GM23338 (cell line): ENCODE measurements around the gene GCFC2. TPM values are rescaled to one million over a fixed set of nuclear protein-coding genes. Genes with fewer than 3 reads are reported as not detected.

ENCODE experiments used
- ATAC-seq: fragments of 200-7000 bp; cut with Tn5 transposase; 3 replicates; pipeline ENCODE4 v1.9.1; 2020
- DNase-seq: peaks from one replicate; pipeline ENCODE4 v3.0.0-alpha.2; 2015; ENCODE audit warnings: low spot score
- H2AFZ ChIP-seq: fragments of 200-600 bp; sonication (generic); 2 replicates; pipeline ENCODE4 v1.8.0; 2016; ENCODE audit warnings: antibody characterized with exemption, mild to moderate bottlenecking, moderate library complexity
- H3F3A ChIP-seq: fragments of 200-600 bp; sonication (generic); replicated peaks from 2 replicates; pipeline ENCODE4 v1.8.0; 2017; ENCODE audit warnings: antibody characterized with exemption, mixed run types, low read depth
- H3K27ac ChIP-seq: fragments of 200-600 bp; sonication (generic); 2 replicates; pipeline ENCODE4 v1.6.1; 2016; ENCODE audit warnings: low read depth
- H3K27me3 ChIP-seq: fragments of 200-600 bp; sonication (generic); 2 replicates; pipeline ENCODE4 v1.8.0; 2016; ENCODE audit warnings: mild to moderate bottlenecking, mixed run types, moderate library complexity; ENCODE audit not compliant: insufficient read depth
- H3K36me3 ChIP-seq: fragments of 200-600 bp; sonication (generic); 2 replicates; pipeline ENCODE4 v1.8.0; 2016; ENCODE audit warnings: mild to moderate bottlenecking; ENCODE audit not compliant: insufficient read depth
- H3K4me1 ChIP-seq: fragments of 200-600 bp; sonication (generic); 2 replicates; pipeline ENCODE4 v1.8.0; 2016; ENCODE audit warnings: mild to moderate bottlenecking, moderate library complexity; ENCODE audit not compliant: insufficient read depth
- H3K4me2 ChIP-seq: fragments of 200-600 bp; sonication (generic); 2 replicates; pipeline ENCODE4 v1.7.1; 2017; ENCODE audit warnings: mixed run types
- H3K4me3 ChIP-seq: fragments of 200-600 bp; sonication (generic); 2 replicates; pipeline ENCODE4 v1.6.1; 2016; ENCODE audit warnings: mixed run types
- H3K79me2 ChIP-seq: fragments of 200-600 bp; sonication (generic); replicated peaks from 2 replicates; pipeline ENCODE4 v1.8.0; 2017; ENCODE audit warnings: mild to moderate bottlenecking; ENCODE audit not compliant: insufficient read depth
- H3K9me2 ChIP-seq: fragments of 200-600 bp; sonication (generic); 2 replicates; pipeline ENCODE4 v1.8.0; 2017; ENCODE audit not compliant: insufficient read depth
- H4K20me1 ChIP-seq: fragments of 200-600 bp; sonication (generic); replicated peaks from 2 replicates; pipeline ENCODE4 v1.8.0; 2017; ENCODE audit warnings: mild to moderate bottlenecking; ENCODE audit not compliant: insufficient read depth
- H3K27ac Mint-ChIP-seq: 2 replicates; pipeline ENCODE4 v1.8.0; 2020; ENCODE audit warnings: inconsistent platforms, mild to moderate bottlenecking, moderate library complexity, mixed read lengths
- H3K27me3 Mint-ChIP-seq: 3 replicates; pipeline ENCODE4 v1.8.0; 2022; ENCODE audit warnings: low read depth, mild to moderate bottlenecking, moderate library complexity, mixed read lengths, inconsistent platforms; ENCODE audit not compliant: insufficient read depth, poor library complexity
- H3K36me3 Mint-ChIP-seq: 3 replicates; pipeline ENCODE4 v1.8.0; 2021; ENCODE audit warnings: low read depth, mild to moderate bottlenecking, inconsistent platforms, moderate library complexity, mixed read lengths
- H3K4me1 Mint-ChIP-seq: 3 replicates; pipeline ENCODE4 v1.8.0; 2020; ENCODE audit warnings: mild to moderate bottlenecking, inconsistent platforms, mixed read lengths
- H3K4me3 Mint-ChIP-seq: 3 replicates; pipeline ENCODE4 v1.8.0; 2021; ENCODE audit warnings: moderate library complexity, mild to moderate bottlenecking, inconsistent platforms, mixed read lengths
- H3K9me3 Mint-ChIP-seq: 3 replicates; pipeline ENCODE4 v1.8.0; 2020; ENCODE audit warnings: moderate library complexity, mild to moderate bottlenecking, inconsistent platforms, mixed read lengths
- CREB1 ChIP-seq: fragments of 250-450 bp; sonication (Bioruptor Pico); IDR thresholded peaks from 2 replicates; pipeline ENCODE4 v1.5.0; 2020; ENCODE audit warnings: low read depth, mild to moderate bottlenecking, moderate library complexity
- JUNB ChIP-seq: IDR thresholded peaks from one replicate; pipeline ENCODE4 v1.6.1; 2016; ENCODE audit warnings: antibody characterized with exemption; ENCODE audit not compliant: unreplicated experiment
- POLR2AphosphoS5 ChIP-seq: IDR thresholded peaks from 2 replicates; pipeline ENCODE4 v1.6.1; 2016; ENCODE audit warnings: antibody characterized with exemption, low read depth
- REST ChIP-seq: IDR thresholded peaks from one replicate; pipeline ENCODE4 v1.6.1; 2018; ENCODE audit warnings: antibody characterized with exemption; ENCODE audit not compliant: unreplicated experiment
- ZNF114 ChIP-seq: fragments of 250-450 bp; sonication (Bioruptor Pico); IDR thresholded peaks from 2 replicates; pipeline ENCODE4 v1.5.0; 2020; ENCODE audit warnings: mild to moderate bottlenecking, moderate library complexity
- polyA plus RNA-seq: library from polyadenylated mRNA; unstranded; fragments of >200 nt; fragmentation: Nextera tagmentation; extraction: Ambion mirVana; gene quantifications from 2 replicates; pipeline ENCODE4 v1.2.1, GENCODE V29; 2016
- total RNA-seq: library from RNA; depleted of rRNA; stranded (reverse); fragments of >200 nt; shearing (Covaris generic); gene quantifications from 2 replicates; pipeline ENCODE4 v1.2.3, GENCODE V29; 2014
- TF ChIP-seq, protein P1 (sequence below), 2 experiments: fragments of 200-600 bp in 1 of 2; sonication (generic) in 1 of 2; conservative IDR thresholded peaks; 2 replicates each; pipeline versions ENCODE4 v1.5.1 to v1.6.1; 2016 to 2017; ENCODE audit warnings: antibody characterized with exemption in 2 of 2, low read depth in 2 of 2, mild to moderate bottlenecking in 2 of 2, moderate library complexity in 1 of 2

GCFC2 gene
- total and polyA plus RNA-seq, 2 experiments from 2014 or later: 23.8 to 26.2 TPM

DNA sequence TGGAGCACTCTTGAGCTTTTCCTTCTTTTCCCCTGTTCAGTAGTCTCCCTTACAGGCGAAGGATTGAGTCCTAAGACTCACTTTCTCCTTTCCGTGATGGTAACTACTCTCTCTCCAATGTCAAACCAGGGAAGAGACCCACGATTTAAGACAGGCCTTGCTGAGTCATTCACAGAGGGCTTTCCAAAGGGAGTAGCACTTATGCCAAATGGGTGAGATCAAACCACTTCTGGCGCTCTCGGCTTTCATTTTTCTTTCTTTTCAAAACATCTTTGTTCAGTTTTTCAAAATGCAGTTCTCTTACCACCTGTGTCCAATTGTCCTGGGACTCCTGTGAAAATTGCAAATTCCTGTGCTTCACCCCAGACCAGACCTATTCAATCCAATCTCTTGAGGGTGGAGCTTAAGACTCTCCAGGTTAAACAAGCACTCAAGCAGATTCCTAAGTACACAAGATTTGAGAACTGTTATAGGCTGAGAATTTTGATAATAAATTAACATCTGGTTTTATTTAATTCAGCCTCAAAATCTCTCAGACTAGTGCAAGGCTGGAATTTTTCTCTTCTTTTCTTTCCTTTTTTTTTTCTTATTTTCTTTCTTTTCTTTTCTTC, 78.5 kb downstream of the GCFC2 start:
- Histone ChIP-seq H3K27ac (no peak overlapping the region), H3K79me2 (no peaks in the 10 kb centered on the region), H3F3A (no peaks in the 10 kb centered on the region), H2AFZ (peak overlapping the region; percentile 87), H3K4me3 (no peak overlapping the region), H3K9me2 (peaks cover 11% of the 10 kb centered on the region; the same call in 1 of the 2 replicates), H3K36me3 (no peaks in the 10 kb centered on the region), H3K4me1 (peaks cover 11% of the 10 kb centered on the region; the same call in 1 of the 2 replicates), H4K20me1 (no peaks in the 10 kb centered on the region), H3K27me3 (no peaks in the 10 kb centered on the region), H3K4me2 (peak overlapping the region; percentile 4; the same call in 1 of the 2 replicates)
- Mint-ChIP-seq H3K4me1 (peaks cover 8% of the 10 kb centered on the region), H3K36me3 (no peaks in the 10 kb centered on the region), H3K27ac (peak overlapping the region; percentile 28), H3K27me3 (peaks cover 2% of the 10 kb centered on the region), H3K4me3 (no peak overlapping the region), H3K9me3 (no peaks in the 10 kb centered on the region)
- TF ChIP-seq POLR2AphosphoS5 (no peak), REST (no peak), ZNF114 (CRISPR knock-in tag) (no peak)
- TF ChIP-seq, protein P1, sequence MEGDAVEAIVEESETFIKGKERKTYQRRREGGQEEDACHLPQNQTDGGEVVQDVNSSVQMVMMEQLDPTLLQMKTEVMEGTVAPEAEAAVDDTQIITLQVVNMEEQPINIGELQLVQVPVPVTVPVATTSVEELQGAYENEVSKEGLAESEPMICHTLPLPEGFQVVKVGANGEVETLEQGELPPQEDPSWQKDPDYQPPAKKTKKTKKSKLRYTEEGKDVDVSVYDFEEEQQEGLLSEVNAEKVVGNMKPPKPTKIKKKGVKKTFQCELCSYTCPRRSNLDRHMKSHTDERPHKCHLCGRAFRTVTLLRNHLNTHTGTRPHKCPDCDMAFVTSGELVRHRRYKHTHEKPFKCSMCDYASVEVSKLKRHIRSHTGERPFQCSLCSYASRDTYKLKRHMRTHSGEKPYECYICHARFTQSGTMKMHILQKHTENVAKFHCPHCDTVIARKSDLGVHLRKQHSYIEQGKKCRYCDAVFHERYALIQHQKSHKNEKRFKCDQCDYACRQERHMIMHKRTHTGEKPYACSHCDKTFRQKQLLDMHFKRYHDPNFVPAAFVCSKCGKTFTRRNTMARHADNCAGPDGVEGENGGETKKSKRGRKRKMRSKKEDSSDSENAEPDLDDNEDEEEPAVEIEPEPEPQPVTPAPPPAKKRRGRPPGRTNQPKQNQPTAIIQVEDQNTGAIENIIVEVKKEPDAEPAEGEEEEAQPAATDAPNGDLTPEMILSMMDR (conservative IDR thresholded peaks at IDR 0.05; ENCODE audit: low read depth in 2 of 2): no peak
- ATAC-seq (no peak), DNase-seq (no peak)

DNA sequence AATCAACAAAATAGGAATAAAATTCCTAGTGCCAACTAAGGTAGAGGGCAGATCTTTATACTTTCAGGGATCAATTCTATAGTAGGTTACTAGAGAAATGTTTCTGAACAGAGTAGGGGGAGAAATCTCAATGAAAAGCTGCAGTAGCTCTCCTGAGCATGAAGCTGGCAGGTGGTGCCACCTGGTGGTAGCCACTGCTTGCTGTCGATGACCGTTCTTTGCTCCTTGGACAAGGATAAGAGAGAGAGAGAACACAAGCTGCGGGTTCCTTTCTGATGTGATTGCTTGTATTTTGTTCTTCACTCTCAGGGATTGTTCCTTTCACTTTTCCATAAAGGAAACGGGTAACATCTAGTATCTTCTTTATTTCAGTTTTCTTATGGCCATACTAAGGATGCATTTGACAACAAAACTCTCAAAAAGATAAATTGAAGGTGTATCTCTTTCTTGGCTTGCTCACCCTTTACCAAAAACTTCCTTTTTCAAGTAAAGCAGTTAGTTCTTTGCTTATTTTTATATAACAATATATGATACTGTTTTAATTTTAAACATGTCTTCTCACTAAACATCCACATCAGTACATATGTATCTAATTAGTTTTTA, 82.7 kb downstream of the GCFC2 start:
- no peak overlapping the region for H2AFZ ChIP-seq
- no peak overlapping the region for H3K27ac ChIP-seq
- DNase-seq: peak; percentile 90
- no peak overlapping the region for H3K27ac Mint-ChIP-seq
- no peaks in the 10 kb centered on the region for H3F3A ChIP-seq
- ATAC-seq: peak; percentile 97
- H3K4me3 ChIP-seq: no peak overlapping the region
- no peak overlapping the region for H3K4me2 ChIP-seq
- H3K27me3 Mint-ChIP-seq: peaks cover 2% of the 10 kb centered on the region
- peaks cover 11% of the 10 kb centered on the region; the same call in 1 of the 2 replicates for H3K9me2 ChIP-seq
- H4K20me1 ChIP-seq: no peaks in the 10 kb centered on the region
- H3K4me3 Mint-ChIP-seq: no peak overlapping the region
- H3K9me3 Mint-ChIP-seq: no peaks in the 10 kb centered on the region
- no peaks in the 10 kb centered on the region for H3K36me3 ChIP-seq
- peaks cover 8% of the 10 kb centered on the region for H3K4me1 Mint-ChIP-seq
- H3K4me1 ChIP-seq: peaks cover 11% of the 10 kb centered on the region; the same call in 1 of the 2 replicates
- TF ChIP-seq JUNB: no peak
- TF ChIP-seq, protein P1 (conservative IDR thresholded peaks at IDR 0.05; ENCODE audit: low read depth in 2 of 2): peak; percentile 93 to 95
- peak; percentile 21; the same call in 1 of the 2 replicates for TF ChIP-seq CREB1
- H3K27me3 ChIP-seq: no peaks in the 10 kb centered on the region
- no peaks in the 10 kb centered on the region for H3K79me2 ChIP-seq
- H3K36me3 Mint-ChIP-seq: no peaks in the 10 kb centered on the region
